HepG2 (cell line): ENCODE results near the gene PDS5B. TPM values are rescaled to one million over a fixed set of nuclear protein-coding genes. Genes with fewer than 3 reads are reported as not detected.

Source experiments
- ATAC-seq: fragments of 200-7000 bp; cut with Tn5 transposase; 3 replicates; pipeline ENCODE4 v1.9.1; 2020; ENCODE audit warnings: mild to moderate bottlenecking, moderate library complexity
- BruUV-seq: library from RNA; stranded (reverse); fragments of 400-500 nt; replicated peaks from 2 replicates; lab custom pipeline; 2021; lab: Mats Ljungman, UMichigan
- CTCF ChIA-PET: fragments of 300-600 bp; formaldehyde crosslinking; extraction: SDS; loops from one replicate; lab custom pipeline; 2021; ENCODE audit warnings: low total read pairs, inconsistent platforms, low intra/inter-chr PET ratio; lab: Yijun Ruan, JAX
- POLR2A ChIA-PET: fragments of 350-600 bp; sonication (Branson Sonifier 250); formaldehyde crosslinking; loops from one replicate; lab custom pipeline; 2020; ENCODE audit warnings: antibody characterized with exemption, inconsistent platforms; lab: Yijun Ruan, JAX
- DNase-seq: peaks from one replicate; pipeline ENCODE4 v3.0.0-alpha.2; 2015; ENCODE audit warnings: low spot score
- FAIRE-seq: peaks from 3 replicates; lab custom pipeline; 2011; peaks lifted over from hg19 to GRCh38; lab: Jason Lieb, UNC
- H2AFZ ChIP-seq: one replicate; pipeline ENCODE4 v1.6.1; 2011; ENCODE audit warnings: low read length, inconsistent platforms
- H3K27ac ChIP-seq: fragments of 300-600 bp; 3 replicates; pipeline ENCODE4 v1.8.0; 2011; ENCODE audit warnings: mixed run types, mild to moderate bottlenecking, mixed read lengths, low read length, inconsistent platforms; ENCODE audit not compliant: insufficient read depth; ENCODE audit errors: extremely low read length
- H3K27me3 ChIP-seq, 2 experiments: fragments of 200-600 bp in 1 of 2; 2 replicates in 1 of 2; 3 replicates in 1 of 2; pipeline versions ENCODE4 v1.6.0 to v1.8.0; 2011; ENCODE audit warnings: low read length in 2 of 2, mild to moderate bottlenecking in 2 of 2, moderate library complexity in 2 of 2, inconsistent platforms in 1 of 2; ENCODE audit not compliant: insufficient read depth in 2 of 2, control insufficient read depth in 1 of 2
- H3K36me3 ChIP-seq, 2 experiments: fragments of 200-600 bp in 1 of 2; replicated peaks in 1 of 2; 2 replicates in 1 of 2; 3 replicates in 1 of 2; pipeline versions ENCODE4 v1.5.1 to v1.8.0; 2011; ENCODE audit warnings: low read length in 2 of 2, inconsistent platforms in 1 of 2; ENCODE audit not compliant: insufficient read depth in 2 of 2, control insufficient read depth in 1 of 2
- H3K4me1 ChIP-seq: 2 replicates; pipeline ENCODE4 v1.5.1; 2012; ENCODE audit warnings: low read length, inconsistent platforms; ENCODE audit not compliant: insufficient read depth
- H3K4me2 ChIP-seq: 2 replicates; pipeline ENCODE4 v1.6.0; 2011; ENCODE audit warnings: low read depth, low read length, inconsistent platforms
- H3K4me3 ChIP-seq, 3 experiments: fragments of 200-600 bp in 1 of 3; sonication (generic), shearing (Covaris generic) in 1 of 3; replicated peaks in 1 of 3; 2 replicates each; pipeline ENCODE4 v1.5.1; 2011 to 2016; ENCODE audit warnings: low read length in 3 of 3, inconsistent platforms in 2 of 3, low read depth in 2 of 3, mild to moderate bottlenecking in 2 of 3, control low read depth in 1 of 3, mixed read lengths in 1 of 3; ENCODE audit not compliant: insufficient read depth in 1 of 3
- H3K79me2 ChIP-seq: one replicate; pipeline ENCODE4 v1.6.1; 2011; ENCODE audit warnings: low read length, inconsistent platforms; ENCODE audit not compliant: insufficient read depth
- H3K9ac ChIP-seq: 2 replicates; pipeline ENCODE4 v1.6.0; 2011; ENCODE audit warnings: mild to moderate bottlenecking, low read depth, low read length, inconsistent platforms; ENCODE audit not compliant: insufficient read depth
- H3K9me3 ChIP-seq: 2 replicates; pipeline ENCODE4 v1.5.1; 2012; ENCODE audit warnings: mild to moderate bottlenecking, low read length
- H4K20me1 ChIP-seq: 2 replicates; pipeline ENCODE4 v1.6.0; 2011; ENCODE audit warnings: inconsistent platforms, mild to moderate bottlenecking, low read length, moderate library complexity; ENCODE audit not compliant: insufficient read depth
- HCFC1 ChIP-seq: fragments of 150-350 bp; IDR thresholded peaks from 2 replicates; pipeline ENCODE4 v1.6.1; 2014; ENCODE audit warnings: low read depth, low read length
- ZNF235 ChIP-seq: sonication (generic); formaldehyde crosslinking; IDR thresholded peaks from 2 replicates; pipeline ENCODE4 v1.8.1; 2023; ENCODE audit warnings: mild to moderate bottlenecking, missing genetic modification reagents, borderline replicate concordance
- ZNF772 ChIP-seq: sonication (generic); formaldehyde crosslinking; IDR thresholded peaks from 2 replicates; pipeline ENCODE4 v1.5.0; 2020; ENCODE audit warnings: mild to moderate bottlenecking, missing genetic modification reagents
- ZSCAN22 ChIP-seq: sonication (generic); formaldehyde crosslinking; IDR thresholded peaks from 2 replicates; pipeline ENCODE4 v1.4.0; 2020; ENCODE audit warnings: mild to moderate bottlenecking, missing genetic modification reagents
- WGBS: methylation state at CpG from one replicate; pipeline ENCODE4 v1.1.6; 2017; ENCODE audit warnings: low lambda C conversion rate; 5-methylcytosine and 5-hydroxymethylcytosine counted together
- in situ Hi-C: cut with HindIII; loops from 2 replicates; pipeline ENCODE4 v1.10.0; 2017; ENCODE audit warnings: low pct_unique_long_range_greater_than_20kb; ENCODE audit not compliant: extremely low pct_ligation_motif_present
- intact Hi-C: fragments of 100-400 bp; cut with micrococcal nuclease; formaldehyde crosslinking; loops from one replicate; pipeline ENCODE4 v1.10.0; 2022; ENCODE audit not compliant: unreplicated experiment
- polyA plus RNA-seq, 8 experiments: library from polyadenylated mRNA; depleted of rRNA in 3 of 8; stranded (reverse) in 7 of 8; unstranded in 1 of 8; fragments of >200 nt; fragmentation: Illumina TruSeq in 4 of 8; extraction: Trizol in 4 of 8; gene quantifications; 2 replicates each; pipeline versions ENCODE4 v1.2.1 to v1.2.3, GENCODE V29; 2011 to 2016; ENCODE audit warnings: low read depth in 4 of 8, missing spikeins in 1 of 8, mixed read lengths in 1 of 8; ENCODE audit not compliant: insufficient read depth in 1 of 8
- total RNA-seq, 5 experiments: library from RNA; depleted of rRNA; stranded (reverse); fragments of >200 nt; fragmentation: Illumina TruSeq; extraction: Trizol; gene quantifications; 2 replicates each; pipeline ENCODE4 v1.2.3, GENCODE V29; 2016; ENCODE audit warnings: low read depth in 1 of 5
- TF ChIP-seq, protein P1 (sequence below): sonication (generic); formaldehyde crosslinking; IDR thresholded peaks from 2 replicates; pipeline ENCODE4 v1.4.0; 2020; ENCODE audit warnings: missing genetic modification reagents

PDS5B gene
- total and polyA plus RNA-seq, 2 of the 13 experiments (the other 11 are each of a cell fraction or from before 2014, with no cell fraction given) = 5.8 to 24.6 TPM

DNA sequence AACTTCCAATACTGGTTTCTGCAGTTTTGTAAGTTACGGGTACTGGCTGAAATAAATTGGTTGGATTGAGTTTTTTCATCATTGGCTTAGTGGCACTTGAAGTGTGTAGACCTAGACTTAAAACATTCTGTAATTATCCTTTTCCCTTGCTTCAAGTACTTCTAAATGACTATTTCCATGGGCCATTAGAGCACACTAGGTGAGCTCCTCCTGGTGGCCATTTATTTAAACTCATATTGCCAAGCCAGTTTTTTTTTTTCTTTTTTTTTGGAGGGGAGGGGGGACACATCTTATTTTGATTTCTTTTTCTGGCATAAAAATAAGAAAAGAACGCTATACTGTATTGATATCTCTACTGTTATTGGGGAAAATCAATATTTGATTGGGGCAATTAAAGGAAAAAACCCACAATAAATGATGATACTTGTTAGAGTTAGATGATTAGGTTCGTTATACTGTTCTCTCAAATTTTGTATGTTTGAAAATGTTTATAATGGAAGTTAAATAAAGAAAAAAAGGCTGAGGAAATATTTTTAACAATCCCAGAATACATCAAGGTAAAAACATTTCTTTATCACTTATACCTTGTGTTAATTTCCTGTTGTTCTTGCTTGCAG is 82.9 kb downstream of the PDS5B start (continued):
- TF ChIP-seq, protein P1, sequence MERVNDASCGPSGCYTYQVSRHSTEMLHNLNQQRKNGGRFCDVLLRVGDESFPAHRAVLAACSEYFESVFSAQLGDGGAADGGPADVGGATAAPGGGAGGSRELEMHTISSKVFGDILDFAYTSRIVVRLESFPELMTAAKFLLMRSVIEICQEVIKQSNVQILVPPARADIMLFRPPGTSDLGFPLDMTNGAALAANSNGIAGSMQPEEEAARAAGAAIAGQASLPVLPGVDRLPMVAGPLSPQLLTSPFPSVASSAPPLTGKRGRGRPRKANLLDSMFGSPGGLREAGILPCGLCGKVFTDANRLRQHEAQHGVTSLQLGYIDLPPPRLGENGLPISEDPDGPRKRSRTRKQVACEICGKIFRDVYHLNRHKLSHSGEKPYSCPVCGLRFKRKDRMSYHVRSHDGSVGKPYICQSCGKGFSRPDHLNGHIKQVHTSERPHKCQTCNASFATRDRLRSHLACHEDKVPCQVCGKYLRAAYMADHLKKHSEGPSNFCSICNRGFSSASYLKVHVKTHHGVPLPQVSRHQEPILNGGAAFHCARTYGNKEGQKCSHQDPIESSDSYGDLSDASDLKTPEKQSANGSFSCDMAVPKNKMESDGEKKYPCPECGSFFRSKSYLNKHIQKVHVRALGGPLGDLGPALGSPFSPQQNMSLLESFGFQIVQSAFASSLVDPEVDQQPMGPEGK = 0 out of 2 replicates have a peak, but pooled peaks have one; percentile 31
- no peak for TF ChIP-seq ZSCAN22 (CRISPR knock-in tag)
- TF ChIP-seq, all 625 proteins: peak for 5

GRCh38 chr13:32674503-32674902 is 88.3 kb downstream of the PDS5B start:
- TF ChIP-seq ZNF235 (CRISPR knock-in tag) (no peak), HCFC1 (no peak), ZNF772 (no peak)
- H3K4me2 ChIP-seq = no peak overlapping the region
- 97% methylated on average over 2 of the region's 2 CpGs for WGBS
- ATAC-seq (no peak), FAIRE-seq (no peak), DNase-seq (no peak)
- intact Hi-C loops = no loop called here
- no TSS peak for BruUV-seq
- peaks cover 3 to 30% of the 10 kb centered on the region in 2 experiments; a peak in 3 of 5 replicates for H3K36me3 ChIP-seq
- H3K79me2 ChIP-seq = no peaks in the 10 kb centered on the region
- H3K4me3 ChIP-seq = no peak overlapping the region
- in situ Hi-C loops = no loop called here
- H3K4me1 ChIP-seq = no peaks in the 10 kb centered on the region
- no peaks in the 10 kb centered on the region for H3K27me3 ChIP-seq
- H2AFZ ChIP-seq = no peak overlapping the region
- CTCF ChIA-PET = no interaction called here
- H3K27ac ChIP-seq = no peak overlapping the region
- POLR2A ChIA-PET = no interaction called here
- no peak overlapping the region for H3K9ac ChIP-seq
- no peaks in the 10 kb centered on the region for H3K9me3 ChIP-seq
- H4K20me1 ChIP-seq = no peaks in the 10 kb centered on the region
